GM12875 (cell line): Measurements from ENCODE around the gene EXOC6B.

Experiments used
- H3K4me3 ChIP-seq: one replicate; pipeline ENCODE4 v1.5.1; 2011; ENCODE audit warnings: low read depth, low read length, control low read depth
- TF ChIP-seq, protein P1 (sequence below): IDR thresholded peaks from 2 replicates; pipeline ENCODE4 v1.5.1; 2011; ENCODE audit warnings: low read depth, mild to moderate bottlenecking, control low read depth, inconsistent platforms, low read length, moderate library complexity, borderline replicate concordance; ENCODE audit not compliant: insufficient read depth

The EXOC6B gene

DNA sequence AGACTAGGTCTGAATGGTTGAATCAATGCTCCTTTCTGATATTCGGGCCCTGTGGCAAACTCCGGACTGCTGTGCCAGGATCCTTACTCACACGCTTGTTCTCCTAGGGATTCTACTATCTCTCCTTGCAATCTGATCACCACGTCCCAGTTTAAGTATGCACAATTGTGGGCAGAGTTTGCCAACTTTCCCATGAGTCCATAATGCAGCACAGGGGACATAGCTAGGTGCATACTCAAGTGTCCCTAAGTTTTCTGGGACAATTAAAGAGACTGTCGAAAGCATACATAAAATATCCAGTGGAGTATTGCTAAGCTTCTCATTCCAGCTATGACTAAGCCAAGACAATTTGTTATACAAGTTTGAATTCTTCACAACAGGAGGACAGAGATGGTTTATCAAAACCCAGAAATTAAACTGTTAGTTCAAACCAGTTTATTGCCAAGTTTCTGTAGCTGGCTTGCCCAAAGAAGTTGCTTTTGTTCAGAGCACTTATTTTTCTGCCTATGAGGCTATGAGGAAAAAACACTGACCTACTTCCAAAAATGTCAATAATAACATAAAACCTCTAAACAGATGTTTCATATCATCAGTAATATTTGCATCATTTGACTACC, 136.1 kb downstream of the EXOC6B start:
- TF ChIP-seq, protein P1, sequence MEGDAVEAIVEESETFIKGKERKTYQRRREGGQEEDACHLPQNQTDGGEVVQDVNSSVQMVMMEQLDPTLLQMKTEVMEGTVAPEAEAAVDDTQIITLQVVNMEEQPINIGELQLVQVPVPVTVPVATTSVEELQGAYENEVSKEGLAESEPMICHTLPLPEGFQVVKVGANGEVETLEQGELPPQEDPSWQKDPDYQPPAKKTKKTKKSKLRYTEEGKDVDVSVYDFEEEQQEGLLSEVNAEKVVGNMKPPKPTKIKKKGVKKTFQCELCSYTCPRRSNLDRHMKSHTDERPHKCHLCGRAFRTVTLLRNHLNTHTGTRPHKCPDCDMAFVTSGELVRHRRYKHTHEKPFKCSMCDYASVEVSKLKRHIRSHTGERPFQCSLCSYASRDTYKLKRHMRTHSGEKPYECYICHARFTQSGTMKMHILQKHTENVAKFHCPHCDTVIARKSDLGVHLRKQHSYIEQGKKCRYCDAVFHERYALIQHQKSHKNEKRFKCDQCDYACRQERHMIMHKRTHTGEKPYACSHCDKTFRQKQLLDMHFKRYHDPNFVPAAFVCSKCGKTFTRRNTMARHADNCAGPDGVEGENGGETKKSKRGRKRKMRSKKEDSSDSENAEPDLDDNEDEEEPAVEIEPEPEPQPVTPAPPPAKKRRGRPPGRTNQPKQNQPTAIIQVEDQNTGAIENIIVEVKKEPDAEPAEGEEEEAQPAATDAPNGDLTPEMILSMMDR = no peak
- H3K4me3 ChIP-seq = no peak overlapping the region

DNA sequence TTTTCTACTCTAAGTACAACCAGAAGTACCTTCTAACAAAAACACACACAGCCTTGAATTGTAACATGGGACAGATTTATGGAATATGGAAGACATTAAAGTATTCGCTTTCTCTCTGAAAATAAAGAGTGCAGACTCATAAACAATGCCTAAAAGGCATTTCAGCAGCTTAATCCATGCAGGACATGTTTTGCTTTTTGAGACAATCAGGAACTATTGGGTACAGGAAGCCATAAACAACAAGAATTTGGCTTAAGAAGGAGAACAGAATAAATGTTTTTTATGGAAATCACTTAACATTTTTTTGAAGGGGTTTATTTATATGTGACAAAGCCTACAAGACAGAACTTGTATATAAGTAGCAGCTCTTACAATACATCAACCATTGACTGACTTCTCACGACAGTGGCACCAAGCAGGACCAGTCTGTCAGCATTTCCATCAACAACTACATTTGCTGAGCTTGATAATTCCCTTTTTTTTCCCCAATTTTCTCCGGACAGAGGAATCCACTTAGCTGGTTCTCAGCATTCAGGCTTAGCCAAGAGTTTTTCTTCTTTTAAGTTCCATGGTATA, 140.1 kb downstream of the EXOC6B start:
- TF ChIP-seq, protein P1 = no peak
- no peak overlapping the region for H3K4me3 ChIP-seq

DNA sequence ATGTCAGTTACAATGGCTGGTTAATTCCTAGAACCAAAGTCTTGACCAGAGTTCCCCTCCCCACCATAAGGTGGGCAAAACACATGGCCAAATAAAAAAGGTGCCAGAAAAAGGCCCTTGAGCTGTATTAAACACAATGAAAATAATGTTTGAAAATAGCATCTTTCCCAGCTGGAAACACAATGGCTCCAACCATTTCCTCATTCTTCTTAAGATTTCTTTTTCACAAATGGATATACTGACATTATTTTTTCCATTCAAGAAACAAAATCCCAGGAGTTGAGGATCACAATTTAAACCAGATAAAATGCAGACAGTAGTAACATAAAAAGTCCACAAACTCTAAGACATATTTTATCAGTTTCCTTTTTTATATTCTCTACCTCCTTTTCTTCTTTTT, 143.8 kb downstream of the EXOC6B start:
- TF ChIP-seq, protein P1 = no peak

DNA sequence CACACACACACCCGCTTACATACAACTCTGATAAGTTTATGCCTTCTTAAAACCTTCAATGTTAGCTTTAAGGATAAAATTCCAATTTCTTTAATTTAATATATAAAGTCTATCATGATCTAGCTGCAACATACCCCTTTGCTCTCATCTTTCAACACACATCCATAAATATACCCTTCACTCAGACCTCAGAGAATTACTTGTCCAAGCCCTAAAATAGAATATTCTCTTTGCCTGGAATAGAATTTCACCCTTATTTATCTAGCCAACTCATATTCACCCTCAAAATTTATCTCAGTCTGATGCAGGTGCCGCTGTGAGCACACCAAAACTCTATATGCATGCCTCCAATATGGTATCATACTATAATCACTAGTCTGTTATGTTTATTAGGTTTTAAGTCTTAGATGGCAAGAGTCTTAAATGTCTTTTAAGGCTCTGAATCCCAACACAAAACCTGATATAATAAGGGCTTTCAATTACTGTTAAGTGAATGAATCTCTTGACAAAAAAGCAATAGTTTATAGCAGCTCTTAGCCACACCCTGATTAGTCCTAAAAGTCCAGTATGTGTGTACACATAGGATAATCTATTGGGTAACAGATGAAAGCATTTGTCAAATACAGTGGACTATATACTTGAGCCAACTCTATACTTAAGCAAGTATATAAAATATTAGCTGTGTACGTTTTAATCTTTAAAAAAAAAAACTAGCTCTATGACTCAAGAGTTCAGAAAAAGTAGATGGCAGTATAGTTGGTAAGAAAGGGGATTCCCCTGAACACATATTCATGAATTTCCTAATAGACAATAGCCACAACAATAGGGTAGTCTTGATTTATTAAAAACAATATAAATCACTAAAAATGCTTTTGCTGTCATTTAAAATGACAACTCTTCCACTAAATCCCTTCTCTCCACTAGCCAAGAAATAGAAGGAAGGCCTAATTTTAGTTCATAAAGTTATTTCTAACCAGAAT, 144.5 kb downstream of the EXOC6B start:
- H3K4me3 ChIP-seq = no peak overlapping the region
- TF ChIP-seq, protein P1 = no peak

More for the DNA sequence above, 143.8 kb downstream of the EXOC6B start:
- H3K4me3 ChIP-seq = no peak overlapping the region

DNA sequence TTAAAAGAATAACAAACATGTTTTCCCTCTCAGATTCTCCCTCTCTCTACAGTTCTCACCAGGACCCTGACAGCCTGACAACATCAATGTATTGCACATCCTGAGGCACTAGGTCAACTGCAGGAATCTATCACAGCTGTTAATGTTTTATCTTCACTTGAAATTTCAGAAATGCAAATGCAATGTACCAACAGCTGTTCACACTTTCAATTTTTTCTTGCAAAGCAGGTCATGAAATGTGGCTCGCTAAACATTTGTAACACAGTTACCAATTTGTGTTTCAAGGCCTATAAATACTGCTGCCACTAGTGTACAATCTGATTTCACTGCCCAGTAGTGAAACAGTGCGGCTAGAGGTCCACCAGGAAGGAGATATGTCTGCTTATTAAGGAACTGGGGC, 147.8 kb downstream of the EXOC6B start:
- no peak overlapping the region for H3K4me3 ChIP-seq
- TF ChIP-seq, protein P1 = no peak

DNA sequence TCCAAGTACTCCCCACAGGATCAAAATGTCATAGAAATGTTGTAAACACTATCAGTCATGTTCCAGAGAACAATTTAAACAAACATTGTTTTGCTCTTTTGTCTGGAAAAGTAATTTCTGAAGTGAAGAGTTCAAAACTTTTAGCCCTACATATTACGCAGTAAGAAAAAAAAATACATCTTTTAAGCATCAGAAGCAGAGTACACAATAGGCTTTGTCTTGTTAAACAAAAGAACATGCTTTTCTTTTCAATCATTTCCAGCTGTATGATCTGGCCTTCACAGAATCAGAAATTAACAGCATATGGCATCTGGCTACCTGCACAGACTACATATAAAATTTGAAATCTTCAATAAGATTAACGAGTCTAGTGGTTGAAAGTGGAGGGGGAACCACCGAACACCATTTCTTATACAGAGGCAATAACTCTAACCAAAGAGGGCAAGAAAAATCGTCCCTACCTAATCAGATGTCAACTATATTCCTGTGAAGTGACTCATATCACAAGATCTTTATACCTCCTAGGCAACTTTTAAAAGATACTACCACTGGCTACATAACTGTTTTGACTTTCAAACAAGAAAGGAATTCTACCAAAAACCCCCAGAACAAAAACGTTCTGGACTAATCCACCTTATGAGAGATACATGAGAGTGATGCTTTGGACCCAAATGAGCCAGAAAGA, 149.3 kb downstream of the EXOC6B start:
- no peak overlapping the region for H3K4me3 ChIP-seq
- TF ChIP-seq, protein P1 = no peak
